IPS-18c (cell line): ENCODE data around the gene PCYT2.
"Not testable (repeated sequence)": the region's sequence is repeated elsewhere in the genome, so short reads cannot be mapped to it uniquely, and the experiment has no call there.

ENCODE experiments used
- H3K4me3 ChIP-seq: 2 replicates; pipeline ENCODE4 v1.7.0; 2013; ENCODE audit warnings: low read depth, mild to moderate bottlenecking, low read length, moderate library complexity; ENCODE audit not compliant: insufficient read depth
- H3K9me3 ChIP-seq: one replicate; pipeline ENCODE4 v1.6.1; 2013; ENCODE audit warnings: mild to moderate bottlenecking, low read length, moderate library complexity; ENCODE audit not compliant: control insufficient read depth, insufficient read depth

PCYT2 gene

GRCh38 chr17:81920612-81921536 lies 9.7 kb upstream of the PCYT2 start:
- H3K9me3 ChIP-seq, result no peaks in the 10 kb centered on the region
- H3K4me3 ChIP-seq, result no peak overlapping the region

DNA sequence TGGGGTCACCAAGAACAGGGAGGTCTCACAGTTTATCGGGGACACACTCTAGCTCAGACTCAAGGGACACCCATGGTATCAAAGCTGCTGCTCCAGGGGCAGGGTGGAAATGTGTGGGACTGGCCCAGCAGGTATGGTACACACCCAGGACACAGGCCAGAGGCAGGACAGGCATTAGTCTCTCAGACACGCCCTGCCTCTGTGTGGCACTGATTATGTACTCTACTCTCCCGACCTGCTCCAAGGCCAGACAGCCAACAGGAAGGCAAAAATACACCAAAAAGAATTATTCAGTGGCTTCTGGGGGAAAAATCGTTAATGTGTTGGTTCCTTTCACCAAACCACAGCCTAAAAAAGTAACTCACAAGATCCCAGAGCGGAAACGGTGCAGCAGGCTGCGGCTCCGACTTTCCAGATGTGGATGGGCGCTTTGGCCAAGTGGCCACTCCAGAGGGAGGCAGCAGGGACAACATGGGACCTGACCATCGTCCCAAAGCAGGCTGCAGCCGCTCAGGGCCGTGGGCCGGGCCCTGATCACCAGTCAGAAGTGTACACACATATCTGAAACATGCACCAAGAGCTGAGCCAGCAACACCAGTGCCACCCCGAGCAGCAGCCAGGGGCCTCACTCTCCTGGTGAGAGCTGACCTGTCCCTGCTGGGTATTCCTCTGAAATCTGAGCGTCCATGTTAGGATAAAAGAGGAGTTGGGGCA lies 7.8 kb upstream of the PCYT2 start:
- Histone ChIP-seq H3K9me3 (no peaks in the 10 kb centered on the region), H3K4me3 (no peak overlapping the region)

DNA sequence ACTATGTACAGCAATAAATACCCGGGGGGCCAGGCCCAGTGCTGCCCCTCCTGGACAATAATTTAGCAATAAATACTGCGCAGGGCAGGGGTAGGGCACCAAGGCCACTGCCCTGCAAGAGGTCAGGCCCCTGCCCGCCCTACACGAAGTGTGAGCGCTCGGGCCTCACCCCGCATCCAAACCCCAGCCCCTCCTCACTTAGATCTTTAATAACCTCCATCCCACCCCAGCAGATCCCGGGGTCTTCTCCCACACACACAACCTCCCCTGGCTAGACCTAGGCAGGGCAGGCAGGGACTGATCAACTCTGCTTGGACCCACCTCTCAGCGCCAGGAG lies 7.1 kb upstream of the PCYT2 start:
- not testable (repeated sequence) for H3K9me3 ChIP-seq
- peak overlapping the region; percentile 82 for H3K4me3 ChIP-seq

- Histone ChIP-seq H3K4me3 (peak within 1 kb of the TSS; percentile 82), H3K9me3 (no peaks in the 10 kb centered on the region)
Measured at GRCh38 chr17:81917565-81918332, 6.5 kb upstream of the PCYT2 start, which contains the start of gene SIRT7. TSS of gene SIRT7 (minus strand) at chr17:81918176. CDS start at chr17:81918131, 45 bp downstream.

GRCh38 chr17:81916234-81917001 lies 5.2 kb upstream of the PCYT2 start:
- Histone ChIP-seq H3K4me3 (no peak overlapping the region; the same call in 1 of the 2 replicates), H3K9me3 (no peaks in the 10 kb centered on the region)

DNA sequence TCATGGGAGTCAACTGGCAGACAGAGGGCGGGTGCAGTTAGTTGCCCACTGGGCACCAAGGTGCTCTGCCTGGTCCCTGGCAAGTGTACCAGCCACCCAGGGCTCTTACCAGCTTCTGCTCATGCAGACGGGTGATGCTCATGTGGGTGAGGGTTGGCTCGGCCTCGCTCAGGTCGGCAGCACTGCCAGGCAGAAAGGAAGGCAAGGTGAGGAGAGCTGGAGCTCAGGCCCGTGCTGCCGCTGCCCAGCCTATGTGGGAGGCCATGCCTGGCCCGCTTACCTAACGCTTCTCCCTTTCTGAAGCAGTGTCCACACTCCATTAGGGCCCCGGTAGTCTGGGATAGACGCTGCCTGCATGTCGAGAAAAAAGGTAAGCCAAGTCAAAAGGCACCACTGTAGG lies 4.1 kb upstream of the PCYT2 start:
- Histone ChIP-seq H3K4me3 (no peak overlapping the region), H3K9me3 (peaks cover 2% of the 10 kb centered on the region)

DNA sequence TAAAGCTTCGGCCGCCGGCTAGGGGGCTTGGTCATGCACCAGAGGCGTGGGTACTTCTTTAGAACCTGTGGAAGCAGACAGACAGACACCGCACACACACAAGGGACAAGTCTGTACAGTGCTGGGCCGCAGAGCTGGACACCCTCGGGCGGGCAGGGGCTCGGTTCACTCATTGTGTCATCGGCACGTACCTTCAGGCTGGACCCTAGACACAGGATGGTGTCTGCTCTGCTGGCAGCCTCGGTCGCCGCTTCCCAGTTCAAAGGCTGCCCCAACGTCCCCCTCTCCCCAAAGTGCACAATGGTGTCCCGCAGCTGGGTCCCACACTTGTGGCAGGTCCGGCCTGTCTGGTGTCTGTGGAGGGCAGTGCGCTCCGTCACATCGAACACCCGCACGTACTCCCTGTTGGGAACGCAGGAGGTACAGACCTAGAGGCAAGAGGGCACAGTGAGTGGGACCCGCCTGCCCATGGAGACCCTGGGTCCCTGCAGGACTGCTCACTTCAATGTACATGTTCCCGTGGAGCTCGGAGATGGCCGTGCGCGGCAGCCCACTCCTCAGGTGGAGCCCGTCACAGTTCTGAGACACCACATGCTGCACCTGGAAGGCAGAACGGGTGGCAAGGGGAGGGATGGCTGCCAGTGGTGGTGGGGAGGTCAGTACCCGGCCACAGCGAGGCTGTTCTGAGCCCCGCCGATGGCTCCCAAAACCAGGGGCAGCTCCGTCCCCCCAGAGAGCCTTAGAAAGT lies 3.1 kb upstream of the PCYT2 start:
- H3K9me3 ChIP-seq, result peaks cover 2% of the 10 kb centered on the region
- no peak overlapping the region for H3K4me3 ChIP-seq

- H3K9me3 ChIP-seq, result peaks cover 2% of the 10 kb centered on the region
- no peak overlapping the region for H3K4me3 ChIP-seq
Measured at GRCh38 chr17:81913394-81914102, 2.3 kb upstream of the PCYT2 start.

DNA sequence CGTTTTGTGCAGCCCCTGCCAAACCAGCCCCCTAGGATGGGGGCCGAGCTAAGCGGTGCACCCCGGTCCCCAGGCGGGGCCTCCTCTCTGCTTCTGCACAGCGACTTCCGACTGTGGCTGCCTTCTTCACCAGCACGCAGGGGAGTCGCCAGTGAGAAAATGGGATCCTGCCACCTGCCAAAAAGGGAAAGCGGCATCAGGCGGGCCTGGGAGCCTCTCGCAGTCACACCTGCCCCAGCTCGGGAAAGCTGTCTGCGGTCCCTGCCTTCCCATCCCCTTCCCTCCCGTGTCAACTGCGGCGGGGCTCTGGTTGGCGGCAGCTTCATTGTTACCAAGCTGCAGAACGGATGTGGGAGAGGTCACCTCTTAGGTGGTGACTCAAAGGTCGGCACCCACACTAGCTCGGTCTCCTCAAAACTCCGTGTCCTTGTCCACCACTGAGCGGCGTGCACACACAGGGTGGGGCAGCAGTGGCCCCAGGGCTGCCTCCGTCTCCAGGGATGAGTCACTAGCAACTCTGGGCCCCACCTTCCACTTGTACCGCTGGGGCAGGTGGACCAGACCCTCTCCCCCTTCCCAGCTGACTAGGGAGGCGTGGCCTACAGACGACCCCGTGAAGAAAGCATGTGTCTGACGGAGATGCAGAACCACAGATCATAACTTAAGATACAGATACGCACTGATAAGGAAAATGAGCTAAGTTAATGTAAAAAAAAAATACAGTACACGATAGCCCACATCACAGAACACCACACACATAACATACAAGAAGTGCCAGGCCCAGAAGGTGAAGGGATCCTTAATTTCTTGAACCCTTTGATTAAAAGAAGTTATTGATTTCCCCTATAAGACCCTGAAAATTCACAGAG lies 1.5 kb upstream of the PCYT2 start:
- Histone ChIP-seq H3K9me3 (peaks cover 2% of the 10 kb centered on the region), H3K4me3 (no peak overlapping the region)

DNA sequence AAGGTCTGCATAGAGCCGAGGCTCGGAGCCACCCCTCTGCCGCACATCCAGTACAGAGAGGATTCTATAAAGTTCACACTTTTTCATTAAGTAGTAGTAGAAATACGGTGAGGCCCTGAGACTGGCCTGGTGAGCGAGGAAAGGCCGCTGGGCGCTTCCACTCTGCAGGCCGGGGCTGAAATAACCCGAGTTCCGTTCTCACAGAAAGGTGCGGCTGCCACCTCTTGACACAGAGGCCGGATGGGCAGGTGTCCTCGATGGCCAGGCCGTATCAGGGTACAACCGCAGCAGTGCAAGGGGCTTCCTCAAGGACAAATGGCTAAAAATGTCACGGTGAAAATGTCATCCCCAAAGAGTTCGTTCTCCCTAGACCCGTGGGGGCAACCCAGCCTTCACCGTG lies 770 bp upstream of the PCYT2 start:
- Histone ChIP-seq H3K9me3 (peaks cover 2% of the 10 kb centered on the region), H3K4me3 (peak overlapping the region; percentile 38; the same call in 1 of the 2 replicates)

- peak overlapping the region; percentile 81 for H3K4me3 ChIP-seq
- peaks cover 2% of the 10 kb centered on the region for H3K9me3 ChIP-seq
Measured at GRCh38 chr17:81910840-81911276, 341 bp downstream of the PCYT2 start.

DNA sequence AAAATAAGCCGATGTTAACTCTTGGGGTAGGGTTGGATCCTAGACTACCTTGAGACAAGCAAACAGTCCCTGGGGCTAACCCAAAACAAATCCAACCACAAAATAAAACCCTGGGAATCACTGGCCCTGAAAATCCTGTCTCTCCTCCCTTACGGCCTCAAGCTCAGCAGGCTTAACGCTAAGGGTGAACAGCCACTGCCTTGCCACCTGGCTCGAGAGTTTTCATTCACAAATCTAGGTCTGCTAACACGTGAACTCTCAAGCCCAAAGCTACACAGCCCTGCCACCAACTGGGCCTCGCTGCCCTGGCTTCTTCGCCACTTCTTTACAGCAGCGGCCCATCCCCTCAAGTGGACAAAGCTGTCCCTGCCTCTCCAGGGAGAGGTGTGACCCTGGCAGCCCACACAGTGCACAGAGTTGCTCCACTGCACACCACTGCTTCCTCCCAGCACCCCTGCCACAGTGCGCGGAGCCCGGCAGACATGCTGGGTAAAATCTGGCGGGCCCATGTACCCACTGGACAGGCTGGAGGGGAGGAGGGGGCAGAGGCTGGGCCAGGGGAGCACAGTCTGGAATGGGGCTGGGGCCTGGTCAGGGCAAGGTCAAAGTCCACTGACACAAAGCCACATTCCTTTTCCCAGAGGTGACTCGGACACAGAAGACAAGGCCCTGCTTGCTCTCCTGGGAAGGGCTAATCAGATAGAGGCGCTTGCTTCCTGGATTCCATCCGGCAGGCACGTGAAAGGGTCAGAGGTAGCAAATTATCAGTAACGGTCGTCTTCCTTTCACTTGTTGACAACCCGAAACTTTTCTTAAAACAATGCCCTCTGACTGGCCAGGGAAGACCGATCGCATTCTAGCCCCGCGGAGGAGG lies 996 bp downstream of the PCYT2 start:
- peaks cover 2% of the 10 kb centered on the region for H3K9me3 ChIP-seq
- H3K4me3 ChIP-seq, result peak overlapping the region; percentile 81

GRCh38 chr17:81909231-81909630 lies 2.0 kb downstream of the PCYT2 start:
- H3K9me3 ChIP-seq, result peaks cover 2% of the 10 kb centered on the region
- no peak overlapping the region for H3K4me3 ChIP-seq

- H3K9me3 ChIP-seq, result peaks cover 2% of the 10 kb centered on the region
- H3K4me3 ChIP-seq, result no peak overlapping the region
Measured at GRCh38 chr17:81908793-81909192, 2.4 kb downstream of the PCYT2 start.
